GM19372 (cell line): ENCODE data around the gene CCDC106.

Source experiments
- ATAC-seq: cut with Tn5 transposase; IDR thresholded peaks from one replicate; pipeline ENCODE4 v1.9.1; 2021; ENCODE audit warnings: mild to moderate bottlenecking, low read depth, moderate library complexity; ENCODE audit not compliant: unreplicated experiment

Gene CCDC106

DNA sequence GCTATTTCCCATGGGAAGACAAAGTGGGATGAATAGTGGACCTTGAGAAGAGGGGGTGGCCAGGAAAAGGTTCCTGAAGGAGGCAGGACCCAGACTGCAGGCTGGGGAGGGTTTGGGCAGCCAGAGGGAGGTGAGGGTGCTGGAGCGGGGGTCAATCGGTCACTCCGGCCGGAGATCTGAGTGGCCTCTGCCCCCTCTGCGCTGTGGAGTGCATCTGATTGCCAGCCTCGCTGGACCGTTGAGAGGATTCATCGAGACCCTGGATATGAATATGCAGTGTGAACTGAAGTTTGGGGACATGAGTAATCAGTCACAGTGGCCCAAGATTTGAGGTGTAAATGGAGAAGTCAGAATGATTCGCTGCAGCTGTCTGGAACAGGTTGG lies 12.7 kb upstream of the CCDC106 start:
- ATAC-seq, result no peak

DNA sequence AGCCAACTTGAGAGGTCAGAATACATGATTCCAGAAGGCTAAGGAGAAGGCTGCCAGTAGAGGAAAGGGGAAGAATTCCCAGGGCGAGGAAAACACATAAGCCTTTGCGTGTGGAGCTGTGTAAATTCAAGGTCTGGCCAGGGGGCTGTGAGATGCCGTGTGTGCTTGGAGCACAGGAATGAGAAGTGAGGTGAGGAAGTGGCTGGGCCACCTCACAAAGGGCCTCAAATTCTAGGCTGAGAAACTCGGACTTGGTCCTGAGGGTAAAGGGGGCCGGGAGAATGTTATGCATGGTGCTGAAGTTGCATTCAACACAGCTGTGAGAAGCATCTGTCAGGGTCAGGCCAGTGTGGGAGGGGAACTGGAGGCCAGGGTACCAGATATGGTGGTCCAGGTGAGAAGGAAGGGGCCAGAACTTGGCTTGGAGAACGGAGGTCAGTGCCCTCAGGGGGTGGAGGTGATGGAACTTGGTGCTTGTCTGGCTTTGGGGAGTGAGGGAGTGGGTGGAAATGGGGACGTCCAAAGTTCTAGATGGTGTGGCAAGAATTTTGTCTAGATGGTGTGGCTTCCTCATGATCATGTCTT lies 12.1 kb upstream of the CCDC106 start:
- ATAC-seq, result no peak

DNA sequence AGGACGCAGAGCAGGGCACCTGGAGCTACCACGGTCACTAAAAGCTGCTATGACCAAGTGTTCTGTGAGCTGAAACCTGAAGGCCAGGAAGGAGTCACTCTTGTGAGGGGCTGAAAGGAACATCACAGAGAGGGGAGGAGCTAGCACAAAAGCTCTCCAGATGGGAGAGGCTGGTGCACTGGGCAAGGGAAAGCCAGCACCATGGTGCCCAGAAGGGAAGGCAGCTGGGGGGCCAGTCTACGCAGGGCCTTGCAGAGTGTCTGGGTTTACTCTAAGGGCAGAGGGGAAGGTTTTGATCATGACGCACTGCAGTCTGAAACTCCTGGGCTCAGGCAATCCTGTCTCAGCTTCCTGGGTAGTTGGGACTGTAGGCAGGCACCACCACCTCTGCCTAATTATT lies 11.3 kb upstream of the CCDC106 start:
- ATAC-seq, result no peak

DNA sequence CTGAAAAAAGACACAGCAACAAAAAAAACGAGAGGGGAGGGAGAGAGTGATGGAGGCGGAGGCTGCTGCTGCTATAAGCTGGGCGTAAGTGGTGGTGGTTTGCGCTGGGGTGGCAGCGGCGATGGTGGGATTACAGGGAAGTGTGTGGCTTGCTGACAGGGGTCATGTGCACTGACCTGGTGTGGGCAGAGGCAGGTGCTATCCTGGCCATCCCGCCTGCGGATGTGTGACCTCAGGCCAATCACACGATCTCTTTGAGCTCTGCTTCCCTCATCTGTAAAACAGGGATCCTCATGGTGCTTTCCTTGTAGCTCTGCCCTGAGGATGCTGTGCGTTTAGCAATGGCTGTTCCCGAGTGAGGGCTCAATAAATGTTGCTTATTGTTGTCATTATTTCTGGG lies 10.5 kb upstream of the CCDC106 start:
- ATAC-seq, result no peak

DNA sequence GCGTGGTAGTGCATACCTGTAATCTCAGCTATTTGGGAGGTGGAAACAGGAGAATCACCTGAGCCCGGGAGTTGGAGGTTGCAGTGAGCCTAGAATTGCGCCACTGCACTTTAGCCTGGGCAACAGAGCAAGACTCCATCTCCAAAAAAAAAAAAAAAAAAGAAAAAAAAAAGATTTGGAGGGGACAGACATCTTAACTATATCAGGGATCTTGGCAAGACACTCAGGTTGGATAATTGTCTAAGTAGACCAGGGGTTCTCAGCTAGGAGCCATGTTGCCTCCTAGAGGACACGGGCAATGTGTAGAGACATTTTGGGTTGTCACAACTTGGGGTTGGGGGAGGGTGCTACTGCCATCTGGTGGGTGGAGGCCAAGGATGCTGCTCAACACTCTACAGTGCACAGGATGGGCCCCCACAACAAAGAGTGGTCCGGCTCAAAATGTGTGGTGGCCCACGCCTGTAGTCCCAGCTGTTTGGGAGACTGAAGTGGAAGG lies 9.1 kb upstream of the CCDC106 start:
- ATAC-seq, result no peak

DNA sequence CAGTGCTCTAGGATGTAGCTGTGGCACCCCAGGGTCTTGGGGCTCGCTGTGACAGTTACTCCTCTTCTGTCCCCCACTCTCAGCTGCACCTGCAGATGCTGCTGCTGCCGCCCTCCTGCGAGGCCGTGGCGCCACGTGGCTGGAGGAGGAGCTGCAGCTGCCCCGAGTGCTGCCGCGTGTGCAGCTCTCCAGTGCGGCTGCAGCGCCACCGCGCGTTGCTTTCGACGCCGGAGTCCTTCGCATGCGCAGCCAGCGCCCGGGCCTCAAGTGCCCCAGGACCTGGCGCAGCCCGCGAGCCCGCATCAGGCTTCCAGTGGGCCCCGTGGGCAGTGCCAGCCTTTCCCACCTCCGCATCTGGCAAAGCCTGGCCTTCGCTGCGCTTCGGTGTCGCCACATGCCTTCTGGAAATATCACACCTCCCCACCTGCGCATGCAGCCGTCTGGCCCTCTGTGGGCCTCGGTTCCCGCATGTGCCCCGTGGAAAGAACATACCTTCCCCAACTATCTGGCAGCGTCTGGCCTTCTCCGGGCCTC lies 7.9 kb upstream of the CCDC106 start:
- ATAC-seq, result no peak

DNA sequence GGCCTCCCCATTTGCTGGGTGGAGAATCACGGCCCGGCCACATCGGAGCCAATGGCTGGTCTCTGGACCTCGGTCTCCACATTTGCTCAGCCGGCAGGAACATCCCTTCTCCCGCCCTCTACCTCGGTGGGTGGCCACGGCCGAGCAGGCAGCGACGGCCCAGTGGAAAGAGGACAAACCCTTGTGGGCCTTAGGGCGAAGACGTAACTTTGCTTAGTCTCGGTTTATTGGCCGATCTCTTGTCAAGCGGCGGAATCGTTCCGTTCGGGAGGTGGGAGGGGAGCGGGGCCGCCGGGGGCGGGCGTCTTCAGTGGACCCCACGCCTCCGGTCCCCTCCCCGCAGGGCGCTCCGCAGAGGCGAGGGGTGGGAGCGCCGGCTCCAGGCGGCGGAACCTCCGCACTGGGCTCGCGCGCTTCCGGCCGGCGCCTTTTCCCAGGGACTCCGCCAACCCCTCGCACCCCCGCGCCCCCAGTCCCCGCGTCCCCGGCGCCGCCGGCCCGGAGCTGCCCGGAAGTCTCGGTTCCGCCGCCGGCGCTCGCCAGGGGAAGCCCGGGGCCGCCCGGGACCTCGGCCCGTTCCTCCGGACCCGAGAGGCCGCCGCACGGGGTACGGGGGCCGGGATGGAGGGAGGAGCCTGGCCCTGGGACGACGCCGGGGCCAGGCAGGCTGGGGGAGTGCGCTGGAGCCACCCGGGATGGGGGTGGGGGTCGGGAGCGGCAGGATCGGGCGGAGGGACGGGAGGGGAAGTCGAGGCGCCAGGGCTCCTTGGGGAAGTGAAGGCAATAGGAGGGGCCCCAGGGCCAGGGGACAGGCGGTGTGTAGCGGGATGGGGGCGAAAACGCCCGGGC lies 7.2 kb upstream of the CCDC106 start, which contains the start of gene ZNF580:
TSS of gene ZNF580 (plus strand) at position 426 of the 849 bp plus-strand sequence. CDS start 1,507 bp downstream, outside the sequence.
- ATAC-seq, result no peak

DNA sequence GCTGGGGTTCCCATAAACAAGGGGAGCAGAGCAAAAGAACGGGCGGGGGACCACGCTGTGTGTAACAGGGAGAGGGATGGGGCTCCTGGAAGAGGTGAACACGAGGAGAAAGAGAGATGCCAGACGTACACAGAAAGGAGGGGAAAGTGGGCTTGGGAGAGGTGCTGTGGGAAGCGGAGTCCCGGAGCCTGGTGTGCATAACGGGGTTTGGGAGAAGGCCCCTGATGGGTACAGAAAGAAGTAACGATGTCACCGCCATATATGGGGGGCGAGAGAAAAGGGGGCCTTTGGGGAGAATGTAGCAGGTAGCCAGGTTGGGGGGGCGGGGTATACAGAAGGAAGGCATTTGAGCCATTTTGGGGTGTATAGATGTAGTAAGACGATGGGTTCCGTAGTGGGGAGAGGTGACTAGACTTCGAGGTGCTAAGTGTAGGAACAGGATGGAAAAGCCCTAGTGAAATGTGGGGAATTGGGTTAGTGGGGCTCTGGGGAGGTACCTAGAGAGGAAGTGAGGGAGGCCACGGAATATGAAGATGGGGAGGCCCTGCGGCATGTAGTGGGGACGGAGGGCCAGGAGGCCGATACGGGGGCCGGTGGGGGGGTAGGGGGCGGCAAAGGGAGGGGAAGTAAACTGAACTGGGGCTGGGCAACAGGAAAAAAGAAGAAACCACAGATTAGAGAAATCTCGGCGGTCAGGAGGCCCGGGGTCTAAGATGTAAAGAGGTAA lies 6.4 kb upstream of the CCDC106 start:
- ATAC-seq, result no peak

DNA sequence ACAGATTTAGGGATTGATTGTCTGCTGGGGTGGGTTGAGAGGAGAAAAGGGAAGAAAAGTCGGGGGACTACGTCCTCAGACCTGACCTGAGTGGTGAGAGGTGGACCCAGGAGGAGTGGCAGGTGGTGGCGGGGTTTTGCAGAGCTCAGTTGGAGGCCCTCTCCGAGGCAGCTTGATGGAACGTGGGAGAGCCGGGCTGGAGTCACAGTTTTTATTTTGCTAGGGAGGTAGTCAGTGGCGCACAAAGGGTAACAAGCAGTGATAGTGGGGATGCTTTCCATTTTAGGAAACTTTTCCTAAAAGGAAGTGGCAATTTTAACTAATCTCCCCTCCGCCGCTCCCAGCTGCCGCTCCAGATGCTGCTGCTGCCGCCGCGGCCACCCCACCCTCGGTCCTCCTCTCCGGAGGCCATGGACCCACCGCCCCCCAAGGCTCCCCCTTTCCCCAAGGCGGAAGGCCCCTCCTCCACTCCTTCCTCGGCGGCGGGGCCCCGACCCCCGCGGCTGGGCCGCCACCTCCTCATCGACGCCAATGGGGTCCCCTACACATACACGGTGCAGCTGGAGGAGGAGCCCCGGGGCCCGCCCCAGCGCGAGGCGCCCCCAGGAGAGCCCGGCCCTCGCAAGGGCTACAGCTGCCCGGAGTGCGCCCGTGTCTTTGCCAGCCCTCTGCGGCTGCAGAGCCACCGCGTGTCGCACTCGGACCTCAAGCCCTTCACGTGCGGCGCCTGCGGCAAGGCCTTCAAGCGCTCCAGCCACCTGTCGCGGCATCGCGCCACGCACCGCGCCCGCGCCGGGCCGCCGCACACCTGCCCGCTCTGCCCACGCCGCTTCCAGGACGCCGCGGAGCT lies 5.6 kb upstream of the CCDC106 start:
- no peak for ATAC-seq

DNA sequence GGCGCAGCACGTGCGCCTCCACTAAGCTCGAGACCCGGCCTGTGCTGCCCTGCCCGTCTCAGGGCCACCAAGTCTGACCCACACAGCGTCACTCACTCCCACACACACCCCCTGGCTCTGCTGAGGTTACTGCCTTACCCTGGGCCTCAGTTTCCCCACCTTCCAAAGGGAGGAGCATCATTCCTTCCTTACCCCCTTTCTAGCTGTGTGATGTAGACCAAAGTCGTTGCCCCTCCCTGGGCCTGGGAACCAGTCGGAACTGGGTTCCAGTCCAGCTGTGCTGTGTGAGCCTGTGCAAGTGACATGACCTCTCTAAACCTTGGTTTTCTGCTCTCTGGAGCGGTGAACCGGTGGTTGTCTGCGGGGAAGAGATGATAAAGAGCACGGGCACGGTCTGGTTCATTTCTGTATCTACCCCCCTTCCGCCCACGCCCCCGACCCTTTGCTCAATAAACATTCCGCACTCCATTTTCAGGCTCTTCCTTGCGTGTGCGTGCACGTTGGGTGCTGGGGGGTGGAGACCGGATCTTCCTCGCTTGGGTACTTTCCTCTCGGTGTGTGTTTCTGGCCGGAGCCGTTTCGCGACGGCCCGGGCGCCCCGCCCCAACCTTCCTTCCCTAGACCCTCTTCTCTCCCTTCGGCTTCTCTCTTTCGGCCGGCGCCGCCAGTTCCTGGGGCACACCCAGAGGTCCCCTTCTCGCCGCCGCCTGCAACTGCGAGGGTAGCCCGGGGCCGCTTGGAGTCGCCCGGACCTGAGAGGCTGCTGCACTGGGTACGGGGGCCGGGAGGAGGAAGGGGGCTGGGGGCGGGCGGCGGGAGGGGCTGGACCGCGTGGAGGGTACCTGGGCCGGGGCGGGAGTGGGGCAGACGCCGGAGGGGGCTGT lies 4.8 kb upstream of the CCDC106 start, which contains the start of gene ZNF581:
TSS of gene ZNF581 (plus strand) at position 647 of the 884 bp plus-strand sequence. CDS start 923 bp downstream, outside the sequence.
- ATAC-seq, result no peak

DNA sequence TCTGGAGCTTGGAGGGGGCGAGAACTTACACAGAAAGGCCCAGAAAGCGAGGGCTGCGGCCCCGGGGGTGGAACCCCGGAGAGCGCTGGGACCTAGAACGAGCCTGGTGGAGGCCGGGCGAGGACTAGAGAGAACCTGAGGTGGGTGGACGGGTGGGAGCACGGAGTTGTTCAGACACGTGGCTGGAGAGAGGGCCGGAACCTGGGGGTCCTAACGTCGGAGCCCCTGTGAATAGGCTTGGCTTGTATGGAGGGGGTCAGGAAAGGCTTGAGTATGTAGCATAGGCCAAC lies 4.2 kb upstream of the CCDC106 start:
- ATAC-seq, result no peak

DNA sequence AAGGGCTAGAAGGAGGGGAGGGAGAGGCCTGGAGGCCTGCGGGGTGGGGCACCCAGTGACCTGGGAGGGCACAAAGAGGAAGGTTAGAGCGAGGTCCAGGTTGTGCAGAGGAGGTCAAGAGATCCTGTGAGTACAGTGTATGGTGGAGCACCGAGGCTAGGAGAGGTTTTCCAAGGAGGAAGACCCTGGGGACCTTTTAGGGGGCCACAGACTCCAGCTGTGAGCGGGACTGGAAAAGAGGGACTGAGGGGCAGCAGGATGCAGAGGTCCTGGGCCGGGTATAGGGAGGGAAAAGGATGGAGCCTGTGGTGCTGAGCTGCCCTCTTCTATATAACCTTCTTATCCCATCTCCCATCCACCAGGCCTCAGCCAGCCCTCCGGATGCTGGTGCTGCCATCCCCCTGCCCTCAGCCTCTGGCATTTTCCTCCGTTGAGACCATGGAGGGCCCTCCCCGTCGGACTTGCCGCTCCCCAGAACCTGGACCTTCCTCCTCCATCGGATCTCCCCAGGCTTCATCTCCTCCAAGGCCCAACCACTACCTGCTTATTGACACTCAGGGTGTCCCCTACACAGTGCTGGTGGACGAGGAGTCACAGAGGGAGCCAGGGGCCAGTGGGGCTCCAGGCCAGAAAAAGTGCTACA lies 3.7 kb upstream of the CCDC106 start:
- ATAC-seq, result no peak

DNA sequence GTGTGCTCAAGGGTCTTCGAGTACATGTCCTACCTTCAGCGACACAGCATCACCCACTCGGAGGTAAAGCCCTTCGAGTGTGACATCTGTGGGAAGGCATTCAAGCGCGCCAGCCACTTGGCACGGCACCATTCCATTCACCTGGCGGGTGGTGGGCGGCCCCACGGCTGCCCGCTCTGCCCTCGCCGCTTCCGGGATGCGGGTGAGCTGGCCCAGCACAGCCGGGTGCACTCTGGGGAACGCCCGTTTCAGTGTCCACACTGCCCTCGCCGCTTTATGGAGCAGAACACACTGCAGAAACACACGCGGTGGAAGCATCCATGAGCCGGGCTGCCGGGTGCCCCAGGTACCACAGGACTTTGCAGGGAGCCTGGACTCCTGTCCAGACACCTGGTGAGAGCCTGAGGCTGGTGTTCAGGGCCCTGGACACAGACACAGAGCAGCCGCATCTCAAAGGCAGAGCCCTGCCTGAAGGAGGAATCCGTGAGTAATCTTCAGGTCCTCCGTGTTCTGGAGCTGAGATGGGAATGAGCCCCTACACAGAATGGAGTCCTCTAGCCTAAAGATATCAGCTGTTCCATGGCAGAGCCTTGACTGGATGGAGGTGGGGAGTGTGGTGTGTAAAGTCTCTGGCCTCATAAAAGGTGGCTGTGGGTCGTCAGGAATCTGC lies 3.0 kb upstream of the CCDC106 start:
- no peak for ATAC-seq

DNA sequence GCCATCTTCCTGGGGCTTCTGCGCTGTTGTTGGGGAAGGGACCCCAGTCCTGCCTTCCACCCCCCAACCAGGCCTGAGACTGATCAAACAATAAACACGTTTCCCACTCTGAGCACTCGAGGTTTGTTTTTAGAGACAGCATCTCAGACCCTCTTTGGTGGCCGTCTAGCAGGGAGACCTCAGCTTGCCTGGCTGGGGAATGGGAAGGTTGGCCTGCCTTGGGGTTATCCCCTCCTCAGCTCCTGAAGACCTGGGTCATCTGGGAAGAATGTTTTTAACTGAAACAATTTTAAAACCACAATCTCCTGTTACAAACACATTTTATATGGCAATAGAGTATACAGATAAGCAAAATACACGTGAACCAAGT lies 2.5 kb upstream of the CCDC106 start:
- ATAC-seq, result no peak

DNA sequence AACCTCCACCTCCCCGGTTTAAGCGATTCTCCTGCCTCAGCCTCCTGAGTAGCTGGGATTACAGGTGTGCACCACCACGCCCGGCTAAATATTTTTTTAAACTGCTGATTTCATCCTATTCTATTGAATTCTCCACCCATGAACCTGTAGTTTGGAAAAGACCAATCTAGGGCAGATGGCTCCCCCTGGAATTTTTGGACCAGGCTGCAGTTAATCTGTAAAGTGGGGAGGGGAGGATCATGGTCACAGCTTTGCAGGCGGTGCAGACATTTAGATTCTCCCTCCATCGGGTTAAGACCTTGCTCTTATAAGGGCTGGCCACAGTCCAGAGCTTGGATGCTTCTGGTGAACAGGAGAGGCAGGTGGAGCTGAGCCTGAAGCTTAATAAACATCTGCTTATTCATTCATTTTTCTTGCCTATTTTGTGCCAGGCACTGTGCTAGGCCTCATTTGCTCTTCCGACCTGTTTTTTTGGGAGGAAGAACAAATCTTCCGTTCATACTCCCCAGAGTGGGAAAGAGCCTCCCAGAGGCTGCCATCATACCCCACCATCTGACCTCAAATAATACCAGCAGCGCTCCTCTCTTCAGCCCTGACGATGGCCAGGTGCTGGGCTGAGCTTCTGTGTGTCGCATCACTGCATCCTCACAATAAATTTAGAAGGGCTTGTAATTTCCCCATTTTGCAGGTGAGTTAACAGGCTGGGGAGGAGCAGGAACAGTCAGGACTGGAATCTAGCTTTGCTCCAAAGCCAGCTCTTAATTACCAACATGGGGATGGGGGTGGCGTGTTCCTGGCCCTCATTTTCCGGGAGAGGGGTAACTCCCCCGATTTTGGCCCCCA lies 902 bp upstream of the CCDC106 start:
- ATAC-seq, result no peak

DNA sequence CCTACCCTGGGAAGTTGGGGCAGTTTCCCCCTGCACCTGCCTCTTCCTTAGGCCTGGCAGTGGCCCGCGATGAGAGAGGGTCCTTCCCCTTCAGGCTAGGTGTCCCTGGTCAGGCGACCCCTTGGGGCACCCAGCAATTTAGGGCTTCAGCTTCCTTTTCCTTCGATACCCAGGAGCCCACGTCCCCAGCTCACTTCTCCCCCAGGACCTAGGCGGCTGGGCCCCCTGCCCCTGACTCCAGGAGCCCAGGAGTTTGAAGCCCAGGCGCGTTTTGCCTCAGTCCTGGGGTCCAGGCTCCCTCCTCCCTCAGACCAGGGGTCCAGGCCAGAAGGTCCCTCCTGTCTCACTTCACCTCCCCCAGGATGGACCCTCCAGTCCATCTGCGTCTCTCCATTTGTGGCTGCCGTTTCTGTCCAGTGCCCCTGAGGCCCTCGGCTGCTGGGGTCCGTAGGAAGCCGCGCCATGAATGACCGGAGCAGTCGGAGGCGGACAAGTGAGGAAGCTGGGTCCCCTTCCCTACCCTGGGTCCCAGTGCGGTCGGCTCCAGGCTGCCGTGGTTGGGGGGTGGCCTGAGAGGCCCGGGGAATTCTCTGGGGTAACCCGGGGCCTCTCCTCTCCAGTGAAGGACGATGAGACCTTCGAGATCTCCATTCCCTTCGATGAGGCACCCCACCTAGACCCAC lies 714 bp downstream of the CCDC106 start:
- ATAC-seq, result no peak
